GM19099 (cell line): ENCODE measurements around the gene CIAO2B.

ENCODE experiments used
- POLR2A ChIP-seq: IDR thresholded peaks from 3 replicates; pipeline ENCODE4 v1.6.1; 2011; ENCODE audit warnings: low read depth; ENCODE audit not compliant: insufficient read length; ENCODE audit errors: extremely low read depth

The CIAO2B gene

DNA sequence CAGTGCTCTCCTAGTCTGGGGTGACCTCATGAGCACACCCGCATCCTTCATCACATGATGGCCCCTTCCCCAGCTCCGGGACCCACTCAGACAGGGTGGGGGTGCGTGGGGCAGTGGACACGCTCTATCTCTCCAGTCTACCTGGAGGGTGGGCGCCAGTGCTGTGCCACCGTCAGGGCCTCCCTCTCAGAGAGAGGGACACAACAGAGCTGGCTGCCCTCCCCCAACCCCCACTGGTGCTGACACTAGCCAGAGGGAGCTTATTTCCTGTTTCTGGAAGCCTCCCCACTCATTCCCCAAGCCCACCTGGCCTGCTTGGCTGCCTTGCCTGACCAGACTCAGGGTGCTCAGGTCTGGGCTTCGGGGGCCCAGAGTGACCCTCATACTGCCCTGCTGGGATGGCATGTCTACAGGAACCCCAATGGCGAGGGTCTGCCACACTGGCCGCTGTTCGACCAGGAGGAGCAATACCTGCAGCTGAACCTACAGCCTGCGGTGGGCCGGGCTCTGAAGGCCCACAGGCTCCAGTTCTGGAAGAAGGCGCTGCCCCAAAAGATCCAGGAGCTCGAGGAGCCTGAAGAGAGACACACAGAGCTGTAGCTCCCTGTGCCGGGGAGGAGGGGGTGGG lies 9.3 kb upstream of the CIAO2B start:
- no peak for TF ChIP-seq POLR2A

GRCh38 chr16:66942981-66943380 lies 8.8 kb upstream of the CIAO2B start:
- no peak for TF ChIP-seq POLR2A

DNA sequence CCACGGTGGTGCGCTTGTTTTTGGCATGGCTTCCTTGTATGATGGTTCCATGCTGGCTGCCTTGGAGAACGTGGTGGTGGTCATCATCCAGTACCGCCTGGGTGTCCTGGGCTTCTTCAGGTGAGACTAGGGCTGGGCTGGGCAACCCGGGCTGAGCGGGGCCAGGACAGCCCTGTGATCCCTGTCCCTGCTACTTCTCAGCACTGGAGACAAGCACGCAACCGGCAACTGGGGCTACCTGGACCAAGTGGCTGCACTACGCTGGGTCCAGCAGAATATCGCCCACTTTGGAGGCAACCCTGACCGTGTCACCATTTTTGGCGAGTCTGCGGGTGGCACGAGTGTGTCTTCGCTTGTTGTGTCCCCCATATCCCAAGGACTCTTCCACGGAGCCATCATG lies 6.0 kb upstream of the CIAO2B start:
- no peak for TF ChIP-seq POLR2A

DNA sequence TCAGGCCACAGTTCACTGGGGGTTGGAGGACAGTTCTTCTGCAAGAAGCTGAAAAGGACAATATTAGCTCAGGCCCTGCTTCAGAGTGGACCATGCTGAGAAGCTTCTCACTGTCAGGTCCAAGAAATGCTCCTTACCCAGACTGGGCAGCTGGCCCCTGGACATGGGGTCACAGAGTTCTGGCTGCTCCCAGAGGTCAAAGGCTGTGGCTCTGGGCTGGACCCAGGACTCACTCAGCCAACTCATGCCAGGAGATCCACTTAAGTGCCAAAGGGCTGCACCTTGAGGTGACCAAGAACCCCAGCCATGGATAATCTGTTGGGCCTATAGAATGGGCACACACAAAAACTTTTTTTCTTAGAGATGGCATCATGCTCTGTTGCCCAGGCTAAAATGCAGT lies 5.2 kb upstream of the CIAO2B start:
- TF ChIP-seq POLR2A: no peak

GRCh38 chr16:66937725-66938337 lies 3.6 kb upstream of the CIAO2B start:
- TF ChIP-seq POLR2A: no peak

- TF ChIP-seq POLR2A: no peak
These were observed 2.8 kb upstream of the CIAO2B start for GRCh38 chr16:66936889-66937554.

- no peak for TF ChIP-seq POLR2A
These were observed 2.3 kb upstream of the CIAO2B start for GRCh38 chr16:66936462-66936861.

DNA sequence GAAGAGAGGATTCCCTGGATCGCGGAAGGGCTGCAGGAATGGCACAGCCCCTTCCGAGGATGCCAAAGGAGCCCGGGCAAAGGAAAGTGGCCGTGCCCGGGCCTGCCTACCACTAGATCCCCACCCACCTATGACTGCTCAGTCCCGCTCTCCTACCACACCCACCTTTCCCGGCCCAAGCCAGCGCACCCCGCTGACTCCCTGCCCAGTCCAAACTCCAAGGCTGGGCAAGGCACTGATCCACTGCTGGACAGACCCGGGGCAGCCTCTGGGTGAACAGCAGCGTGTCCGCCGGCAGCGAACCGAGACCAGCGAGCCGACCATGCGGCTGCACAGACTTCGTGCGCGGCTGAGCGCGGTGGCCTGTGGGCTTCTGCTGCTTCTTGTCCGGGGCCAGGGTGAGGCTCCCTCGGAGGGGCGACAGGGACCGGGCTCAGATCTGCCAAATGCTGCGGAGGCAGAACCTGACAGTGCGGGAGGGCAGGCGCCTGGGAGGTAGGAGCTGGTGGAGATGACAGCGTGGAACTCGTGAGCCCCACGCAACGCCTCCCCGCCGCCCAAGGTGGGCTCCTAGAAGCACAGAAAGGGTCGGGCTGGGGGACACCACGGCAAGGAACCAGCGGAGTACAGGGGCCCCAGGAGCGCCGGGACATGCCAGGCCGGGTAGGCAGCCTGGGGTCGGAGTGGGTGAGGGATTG lies 1.3 kb upstream of the CIAO2B start, which contains the start of gene CES2:
CES2 (plus strand) TSS at position 203 of the 698 bp plus-strand sequence; CDS start at position 323, 120 bp downstream.
- TF ChIP-seq POLR2A: no peak

GRCh38 chr16:66933776-66934137 lies 445 bp downstream of the CIAO2B start:
- TF ChIP-seq POLR2A: no peak

DNA sequence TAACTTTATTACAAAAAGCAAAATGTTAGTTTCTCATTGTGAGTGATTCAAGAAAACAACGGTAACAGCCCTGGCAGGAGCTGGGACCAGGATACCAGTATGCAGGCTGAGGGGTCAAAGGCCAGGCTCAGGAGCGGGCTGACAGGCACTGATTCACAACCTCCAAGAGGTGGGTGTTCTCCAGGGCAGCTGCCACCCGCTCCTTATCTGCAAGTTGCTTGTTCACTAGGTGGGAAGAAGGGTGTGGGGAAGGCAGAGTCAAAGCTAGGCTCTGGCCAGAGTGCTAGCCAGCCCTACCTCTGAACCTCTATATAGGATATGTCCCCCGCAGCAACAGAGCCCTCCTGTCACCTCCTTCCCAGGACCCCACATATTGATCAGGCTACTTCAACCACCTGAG lies 2.1 kb downstream of the CIAO2B start:
- TF ChIP-seq POLR2A: no peak

DNA sequence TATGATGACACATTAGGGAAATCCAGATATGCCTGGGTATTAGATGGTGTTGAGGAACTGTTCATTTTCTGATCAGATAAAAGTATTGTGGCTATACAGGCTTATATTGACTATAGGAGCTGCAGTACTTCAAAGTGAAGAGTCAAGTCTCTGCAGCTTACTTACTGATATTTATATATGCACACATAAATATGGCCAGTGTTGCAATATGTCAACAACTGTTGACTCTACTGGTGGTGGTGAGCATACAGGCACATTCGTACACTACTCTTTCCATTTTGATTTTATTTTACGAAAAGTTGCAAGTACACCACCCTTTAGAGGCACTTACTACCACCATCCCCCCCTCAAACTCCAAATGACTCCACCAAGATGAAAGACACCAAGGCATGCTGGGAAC lies 2.5 kb downstream of the CIAO2B start:
- TF ChIP-seq POLR2A: no peak

GRCh38 chr16:66930189-66930588 lies 4.0 kb downstream of the CIAO2B start:
- no peak for TF ChIP-seq POLR2A

DNA sequence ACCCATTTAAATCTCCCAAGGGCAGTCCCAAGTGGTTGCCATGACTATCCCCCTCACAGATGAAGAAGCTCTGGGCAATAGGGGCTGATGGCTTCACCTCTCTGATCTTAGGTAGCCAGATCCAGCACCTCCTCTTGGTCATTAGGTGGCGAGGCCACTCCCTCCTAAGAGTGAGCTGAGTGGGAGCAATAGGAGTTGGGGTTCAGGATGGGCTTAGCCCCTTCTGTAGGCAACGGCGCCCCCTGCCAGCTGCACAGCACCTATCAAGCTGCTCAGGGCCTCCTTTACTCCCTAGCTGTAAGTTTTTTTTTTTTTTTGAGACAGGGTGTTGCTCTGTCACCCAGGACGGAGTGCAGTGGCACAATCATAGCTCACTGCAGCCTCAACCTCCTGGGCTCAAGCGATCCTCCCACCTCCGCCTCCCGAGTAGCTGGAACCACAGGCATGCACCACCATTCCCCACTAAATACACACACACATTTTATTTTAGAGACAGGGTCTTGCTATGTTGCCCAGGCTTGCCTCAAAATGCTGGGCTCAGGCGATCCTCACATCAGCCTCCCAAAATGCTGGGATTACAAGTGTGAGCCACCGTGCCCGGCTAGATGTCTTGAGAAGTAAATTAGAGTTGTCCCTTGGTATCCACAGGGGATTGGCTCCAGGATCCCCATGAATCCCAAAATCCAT lies 5.4 kb downstream of the CIAO2B start:
- TF ChIP-seq POLR2A: no peak

GRCh38 chr16:66927918-66928649 lies 6.1 kb downstream of the CIAO2B start:
- no peak for TF ChIP-seq POLR2A
